GM19023 (cell line): ENCODE data around the gene STON2.

Experiments used
- ATAC-seq: cut with Tn5 transposase; IDR thresholded peaks from one replicate; pipeline ENCODE4 v1.9.1; 2021; ENCODE audit warnings: mild to moderate bottlenecking, moderate library complexity; ENCODE audit not compliant: unreplicated experiment

Gene STON2

DNA sequence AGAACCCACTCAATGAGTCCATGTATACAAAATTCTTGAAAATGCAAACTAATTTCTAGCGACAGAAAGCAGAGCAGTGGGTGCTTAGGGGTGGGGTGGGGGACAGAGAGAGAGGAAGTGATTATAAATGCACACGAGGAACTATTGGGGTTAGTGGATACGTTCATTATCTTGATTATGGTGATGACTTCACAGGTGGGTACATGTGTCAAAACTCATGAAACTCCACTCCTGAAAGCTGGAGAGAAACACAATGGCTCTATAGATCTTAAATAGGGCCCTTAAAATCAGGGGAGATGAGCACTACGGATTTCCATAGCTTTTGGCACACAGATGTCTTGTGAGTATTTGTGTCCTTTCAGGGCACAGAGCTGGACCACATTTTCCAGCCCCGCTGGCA is 59.9 kb downstream of the STON2 start:
- no peak for ATAC-seq

GRCh38 chr14:81337073-81337472 is 63.1 kb downstream of the STON2 start:
- no peak for ATAC-seq

GRCh38 chr14:81336009-81336408 is 64.1 kb downstream of the STON2 start:
- ATAC-seq: no peak

DNA sequence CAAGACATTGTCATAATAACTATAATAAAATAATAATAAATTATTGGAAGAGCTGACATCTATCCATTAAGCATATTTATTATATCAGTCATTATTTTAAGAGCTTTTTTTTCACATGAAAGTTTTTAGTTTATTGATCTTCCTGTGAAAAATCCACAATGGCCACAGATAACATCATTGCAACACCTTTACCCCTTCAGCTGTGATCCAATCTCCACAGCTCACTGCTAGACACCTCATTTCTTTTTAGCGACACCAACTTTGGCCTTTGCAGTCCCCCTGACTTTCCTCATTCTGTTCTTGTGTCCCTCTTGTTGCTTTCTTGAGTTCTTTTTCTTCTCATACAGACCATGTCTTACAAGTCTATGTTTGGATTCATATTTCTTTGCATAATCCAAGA is 67.4 kb downstream of the STON2 start:
- ATAC-seq: no peak

GRCh38 chr14:81331229-81332021 is 68.7 kb downstream of the STON2 start:
- no peak for ATAC-seq

GRCh38 chr14:81330619-81331122 is 69.5 kb downstream of the STON2 start:
- no peak for ATAC-seq

GRCh38 chr14:81329640-81330381 is 70.3 kb downstream of the STON2 start:
- ATAC-seq: no peak

DNA sequence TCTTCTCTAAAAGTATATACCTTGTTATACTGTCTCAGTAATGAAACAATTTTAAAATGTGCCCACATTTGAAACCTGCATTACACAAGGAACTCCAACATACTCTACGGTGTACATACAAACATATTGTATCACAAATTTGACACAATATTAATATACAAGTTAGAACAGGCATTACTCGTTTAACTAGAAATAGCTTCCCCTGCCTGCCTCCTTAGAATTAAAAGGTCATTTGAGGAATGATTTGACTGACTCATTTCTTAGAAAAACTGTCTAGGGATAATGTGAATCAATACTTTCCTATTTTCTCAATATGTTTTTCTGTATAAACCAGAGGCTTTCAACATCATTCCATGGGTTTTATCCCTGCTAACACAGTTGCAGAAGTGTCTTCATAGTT is 73.7 kb downstream of the STON2 start:
- ATAC-seq: no peak

GRCh38 chr14:81324011-81324410 is 76.1 kb downstream of the STON2 start:
- no peak for ATAC-seq

GRCh38 chr14:81323093-81323492 is 77.0 kb downstream of the STON2 start:
- no peak for ATAC-seq

DNA sequence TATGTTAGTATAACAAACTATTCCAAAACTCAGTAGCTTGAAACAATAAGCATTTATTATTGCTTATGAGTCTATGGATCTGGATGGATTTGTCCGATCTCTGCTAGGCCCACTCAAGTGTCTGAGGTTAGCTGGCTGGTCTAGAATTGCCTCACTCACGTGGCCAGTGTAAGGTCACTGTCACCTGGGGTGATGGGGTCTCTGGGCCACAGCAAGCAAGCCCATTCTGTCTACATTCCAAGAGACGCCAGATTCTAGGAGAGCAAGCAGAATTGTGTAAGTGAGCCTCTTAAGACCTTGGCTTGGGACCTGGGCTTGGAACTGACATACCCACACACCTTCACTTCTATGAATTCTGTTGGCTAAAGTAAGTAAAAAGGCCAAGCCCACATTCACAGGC is 80.2 kb downstream of the STON2 start:
- ATAC-seq: no peak

- no peak for ATAC-seq
Measured at GRCh38 chr14:81319314-81319713, 80.8 kb downstream of the STON2 start.

- ATAC-seq: no peak
Measured at GRCh38 chr14:81315341-81315740, 84.8 kb downstream of the STON2 start.

- no peak for ATAC-seq
Measured at GRCh38 chr14:81314443-81315175, 85.5 kb downstream of the STON2 start.

GRCh38 chr14:81313775-81314429 is 86.2 kb downstream of the STON2 start:
- ATAC-seq: no peak

GRCh38 chr14:81313200-81313599 is 86.9 kb downstream of the STON2 start:
- no peak for ATAC-seq

- ATAC-seq: peak; percentile 63
Measured at GRCh38 chr14:81312289-81312876, 87.7 kb downstream of the STON2 start.

DNA sequence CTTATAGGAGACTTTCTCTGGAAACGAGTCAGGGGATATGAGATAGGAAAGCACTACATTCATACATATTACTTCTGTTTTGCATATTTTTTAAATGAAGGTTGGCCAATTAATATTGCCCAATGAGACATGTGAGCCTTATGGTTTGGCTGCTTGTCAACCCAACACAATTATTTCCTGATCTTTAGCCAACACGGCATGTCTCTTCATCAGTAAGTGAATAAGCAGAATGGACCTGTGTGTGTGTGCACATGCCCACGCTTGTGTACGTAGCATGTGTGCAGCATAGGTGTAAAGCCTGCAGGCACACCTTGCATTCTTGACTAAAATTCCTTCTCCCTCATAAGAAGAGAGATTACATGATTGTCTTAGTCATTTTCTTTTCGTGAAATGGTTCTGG is 88.3 kb downstream of the STON2 start:
- ATAC-seq: no peak

GRCh38 chr14:81311141-81311540 is 89.0 kb downstream of the STON2 start:
- ATAC-seq: no peak

DNA sequence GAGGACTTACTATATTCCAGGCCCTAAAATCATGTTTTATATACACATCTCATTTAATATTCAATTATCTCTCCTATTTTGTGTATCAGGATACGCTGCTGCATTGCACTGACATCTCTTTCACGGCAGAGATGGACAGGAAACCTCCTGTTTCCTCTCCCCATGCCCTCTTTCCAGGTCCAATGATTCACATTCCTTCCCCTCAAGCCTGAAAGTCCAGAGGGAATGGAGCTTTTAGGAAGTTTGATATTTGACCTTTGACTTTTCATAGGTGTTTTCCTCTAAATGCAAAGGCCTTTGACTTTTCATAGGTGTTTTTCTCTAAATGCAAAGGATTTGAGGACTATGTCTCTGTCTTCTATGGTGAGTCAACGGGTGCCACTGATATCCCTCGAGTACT is 89.5 kb downstream of the STON2 start:
- ATAC-seq: no peak

DNA sequence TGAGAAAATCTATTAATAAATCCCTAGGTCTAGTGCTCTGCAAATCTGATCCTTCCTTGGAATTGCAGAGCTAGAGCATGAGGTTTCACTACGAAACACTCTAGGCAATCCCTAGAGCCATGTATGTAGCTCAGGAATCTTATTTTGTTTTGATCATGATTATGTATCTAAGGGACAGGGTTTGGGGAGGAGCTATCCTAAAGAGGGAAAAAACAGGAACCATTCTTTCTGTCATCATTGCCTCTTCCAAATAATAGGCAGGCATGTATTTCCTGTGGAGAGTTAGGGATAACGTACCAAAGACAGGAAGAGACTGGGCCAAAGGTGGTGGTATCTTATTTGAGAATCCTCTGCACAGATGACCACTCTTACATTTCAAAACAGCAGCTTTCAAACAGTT is 90.6 kb downstream of the STON2 start:
- no peak for ATAC-seq
